HG02840 (cell line): ENCODE measurements around the gene SPAG16.

Source experiments
- ATAC-seq: cut with Tn5 transposase; IDR thresholded peaks from one replicate; pipeline ENCODE4 v1.9.1; 2021; ENCODE audit warnings: mild to moderate bottlenecking, moderate library complexity, moderate number of reproducible peaks; ENCODE audit not compliant: unreplicated experiment, low FRiP score

The SPAG16 gene

DNA sequence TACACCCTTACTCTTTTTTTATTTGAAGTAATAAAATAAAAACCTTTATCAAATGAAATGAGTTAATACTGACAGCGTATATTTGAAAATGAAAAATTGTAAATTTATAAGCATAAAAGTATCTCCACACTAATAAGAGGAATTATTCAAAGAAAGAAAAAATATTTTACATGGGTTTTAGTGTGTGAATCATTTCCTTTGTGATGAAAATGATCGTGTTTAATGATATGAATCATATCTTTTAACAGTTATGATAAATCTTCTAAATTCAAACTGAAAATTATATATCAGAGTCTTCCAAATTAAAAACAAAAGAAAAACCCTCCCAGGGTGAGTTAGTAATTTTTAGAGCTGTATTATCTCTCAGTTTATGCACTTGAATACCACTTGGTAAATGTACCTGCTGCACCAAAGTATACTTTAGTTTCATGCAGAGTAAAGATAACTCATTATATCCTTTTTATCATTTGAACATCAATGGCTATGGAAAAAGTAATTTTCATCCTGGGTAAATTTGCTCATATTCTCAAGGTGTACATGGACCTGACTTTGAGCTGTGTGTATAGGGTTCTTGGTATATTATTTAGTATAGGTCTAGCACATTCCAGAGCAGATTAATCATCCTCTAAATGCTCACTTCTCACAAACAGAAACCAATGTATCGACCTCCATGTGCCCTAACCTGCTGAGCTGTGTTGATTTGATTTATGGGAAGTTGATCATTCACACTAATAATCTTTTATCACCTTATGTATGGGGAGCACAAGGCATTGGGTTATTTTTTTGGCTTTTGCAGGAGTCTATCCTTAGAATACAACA is 1027.9 kb downstream of the SPAG16 start:
- no peak for ATAC-seq

DNA sequence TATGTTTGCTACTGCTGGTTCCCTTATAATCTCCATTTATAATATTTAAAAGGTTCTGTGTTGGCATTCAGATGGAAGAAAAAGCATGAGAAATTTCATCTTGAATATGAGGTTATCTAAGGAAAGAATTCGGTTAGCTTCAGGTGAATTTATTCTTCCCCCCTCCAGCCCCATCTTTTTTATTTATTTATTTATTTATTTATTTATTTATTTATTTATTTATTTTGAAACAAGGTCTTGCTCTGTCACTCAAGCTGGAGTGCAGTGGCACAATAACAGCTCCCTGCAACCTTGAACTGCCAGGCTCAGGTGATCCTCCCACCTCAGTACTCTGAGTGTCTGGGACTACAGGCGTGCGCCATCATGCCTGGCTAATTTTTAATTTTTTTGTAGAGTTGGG is 1031.1 kb downstream of the SPAG16 start:
- no peak for ATAC-seq

DNA sequence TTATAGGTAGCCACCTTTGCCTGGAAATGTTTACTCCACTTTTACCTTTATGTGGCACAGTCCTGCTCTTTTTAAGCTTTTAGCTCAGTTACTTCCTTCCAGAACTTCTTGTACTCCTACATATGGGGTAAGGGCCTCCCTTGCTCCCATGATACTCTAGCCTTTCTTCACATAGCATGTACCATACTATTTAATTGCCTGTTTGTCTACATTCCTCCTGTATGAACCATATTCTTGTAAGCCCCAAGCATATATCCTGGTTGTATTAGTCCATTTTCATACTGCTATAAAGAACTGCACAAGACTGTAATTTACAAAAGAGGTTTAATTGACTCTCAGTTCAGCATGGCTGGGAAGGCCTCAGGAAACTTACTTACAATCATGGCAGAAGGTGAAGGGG is 1035.9 kb downstream of the SPAG16 start:
- no peak for ATAC-seq

DNA sequence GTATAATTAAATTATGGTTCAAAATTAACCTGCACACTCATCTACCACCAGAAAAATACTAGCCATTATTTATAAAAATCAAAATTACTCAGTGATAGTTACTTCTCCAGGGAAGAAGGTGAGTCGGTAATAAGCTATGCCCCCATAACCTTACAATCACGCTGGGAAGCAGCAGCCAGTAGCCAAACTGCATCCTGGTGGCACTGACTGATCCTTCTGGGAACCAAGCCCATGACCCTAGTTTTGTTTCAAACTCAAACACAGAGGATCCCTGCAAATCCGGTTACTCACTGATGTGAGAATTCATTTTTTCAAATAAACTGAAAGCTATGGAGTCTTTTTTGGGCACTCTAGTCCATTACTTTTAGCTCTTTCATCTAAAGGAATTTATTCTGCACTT is 1038.4 kb downstream of the SPAG16 start:
- no peak for ATAC-seq

DNA sequence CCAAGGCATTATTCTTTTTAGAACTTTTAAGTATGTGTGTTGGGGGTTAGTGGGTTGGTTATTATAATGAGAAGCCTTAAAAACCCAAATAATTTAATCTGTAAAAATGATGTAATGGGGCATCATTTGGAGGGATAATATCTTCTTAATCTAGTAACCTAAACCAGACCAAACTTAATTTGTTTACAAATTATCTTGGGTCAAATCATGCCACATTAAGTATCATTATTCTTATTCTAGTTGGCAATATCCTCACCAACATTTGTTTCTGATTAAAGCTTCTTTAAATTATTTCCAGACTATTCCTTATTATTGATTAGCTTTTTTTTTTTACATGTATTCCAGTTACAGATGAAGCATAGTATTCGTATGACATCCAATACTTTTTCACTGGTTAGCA is 1041.1 kb downstream of the SPAG16 start:
- ATAC-seq, result no peak

DNA sequence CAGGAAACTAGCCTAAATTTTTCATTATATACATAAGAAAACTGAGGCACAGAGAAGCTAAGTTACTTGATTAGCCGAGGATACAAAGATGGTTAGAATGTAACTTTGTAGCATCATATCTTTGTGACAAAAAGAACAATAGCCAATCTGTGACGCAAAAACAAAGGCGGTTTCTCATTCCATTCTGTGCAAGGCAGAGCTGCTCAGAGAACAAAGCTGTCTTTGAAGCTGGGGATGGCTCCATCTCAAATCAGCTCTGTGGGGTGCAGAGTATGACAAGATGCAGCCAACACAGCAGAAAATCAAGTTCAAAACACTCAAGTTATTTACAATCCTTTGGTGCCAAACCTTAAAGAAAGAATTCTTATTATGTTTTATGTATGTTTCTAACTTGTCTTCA is 1044.7 kb downstream of the SPAG16 start:
- ATAC-seq, result no peak

DNA sequence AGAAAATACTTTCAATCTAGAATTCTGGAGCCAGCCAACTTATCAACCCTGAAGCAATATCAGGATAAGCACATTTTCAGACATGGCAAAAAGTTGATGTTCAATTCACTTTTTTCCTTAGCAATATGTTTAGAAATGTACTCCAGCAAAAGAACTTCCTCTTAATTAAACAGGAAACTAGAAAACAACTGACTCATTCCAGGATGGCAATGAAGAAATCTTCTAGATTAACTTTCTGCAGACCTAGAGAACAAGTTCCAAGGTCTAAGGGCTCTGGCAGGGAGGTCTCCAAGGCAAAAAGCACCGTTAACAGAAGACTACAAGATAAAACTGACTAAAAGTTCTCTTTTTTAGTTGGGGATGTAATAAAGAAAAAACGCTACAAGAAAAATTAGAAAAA is 1057.4 kb downstream of the SPAG16 start:
- ATAC-seq, result no peak

DNA sequence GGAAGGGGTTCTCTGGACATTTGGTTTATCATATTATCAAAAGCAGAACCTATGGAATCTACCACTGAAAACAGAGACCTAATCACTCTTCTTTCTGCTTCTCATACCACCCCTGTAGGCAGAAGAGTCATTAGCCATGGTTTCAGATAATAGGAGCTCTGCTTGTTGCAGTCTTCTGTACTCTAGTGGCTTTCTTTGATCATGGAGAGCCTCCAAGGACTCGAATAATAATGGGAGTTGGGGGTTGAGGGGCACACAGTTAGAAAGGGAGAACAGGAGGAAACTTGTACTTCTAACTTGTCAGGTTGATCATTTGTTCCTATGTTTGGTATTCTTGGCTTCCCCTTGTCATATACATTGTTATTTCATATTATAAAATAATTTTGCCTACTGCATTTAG is 1074.2 kb downstream of the SPAG16 start:
- ATAC-seq, result no peak

DNA sequence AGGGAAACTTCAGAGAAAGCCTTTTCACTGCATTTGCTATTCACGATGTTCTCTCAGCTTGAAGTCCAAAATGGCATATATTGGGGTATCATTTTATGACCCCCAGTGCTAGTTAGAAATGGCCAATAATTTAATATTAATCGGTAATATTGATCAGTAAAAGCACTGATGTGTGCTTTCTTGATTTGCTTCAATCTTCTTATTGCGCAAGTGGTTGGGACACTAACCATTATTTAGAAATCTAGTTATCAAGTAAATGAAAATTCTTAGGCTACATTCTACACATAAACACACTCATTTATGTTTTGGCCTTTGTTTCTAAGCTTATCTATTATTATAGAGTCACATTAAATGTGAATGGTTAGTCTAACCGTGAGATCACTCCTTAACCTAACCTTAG is 1076.9 kb downstream of the SPAG16 start:
- ATAC-seq, result no peak

DNA sequence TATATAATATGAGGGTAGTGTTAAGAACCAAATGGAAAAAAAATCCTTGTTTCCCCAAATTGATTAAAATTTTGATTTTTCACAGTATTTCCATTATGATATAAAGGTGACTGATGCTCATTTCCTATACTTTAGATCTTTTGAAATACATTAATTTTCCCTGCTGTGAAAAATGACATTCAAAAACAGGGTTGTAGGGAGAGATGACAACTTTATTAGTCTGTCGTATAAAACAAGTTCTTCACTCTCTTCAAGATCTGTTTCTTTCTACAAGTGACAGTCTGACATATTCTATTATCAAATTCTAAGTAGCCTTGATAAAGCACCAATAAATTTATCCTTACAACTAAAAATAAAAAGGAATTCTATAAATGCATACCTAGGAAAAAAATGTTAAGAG is 1081.3 kb downstream of the SPAG16 start:
- ATAC-seq, result no peak

DNA sequence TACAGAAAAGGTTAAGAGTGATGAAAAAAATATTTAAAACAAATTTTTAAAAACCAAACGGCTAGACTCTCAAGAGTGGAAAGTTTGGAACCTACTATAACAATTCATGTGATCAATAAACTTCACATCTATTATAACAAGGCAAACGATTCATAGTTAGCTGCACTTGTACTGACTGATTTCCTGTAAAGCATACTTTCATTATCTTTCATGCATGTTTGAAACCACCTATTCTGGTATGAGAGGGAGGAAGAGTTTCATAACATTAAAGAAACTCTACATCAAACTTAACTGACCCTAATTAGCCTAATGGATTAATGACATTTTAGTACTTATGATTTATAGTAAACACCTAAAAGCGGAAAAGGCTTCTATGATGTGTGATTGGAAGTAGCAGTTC is 1082.9 kb downstream of the SPAG16 start:
- no peak for ATAC-seq

DNA sequence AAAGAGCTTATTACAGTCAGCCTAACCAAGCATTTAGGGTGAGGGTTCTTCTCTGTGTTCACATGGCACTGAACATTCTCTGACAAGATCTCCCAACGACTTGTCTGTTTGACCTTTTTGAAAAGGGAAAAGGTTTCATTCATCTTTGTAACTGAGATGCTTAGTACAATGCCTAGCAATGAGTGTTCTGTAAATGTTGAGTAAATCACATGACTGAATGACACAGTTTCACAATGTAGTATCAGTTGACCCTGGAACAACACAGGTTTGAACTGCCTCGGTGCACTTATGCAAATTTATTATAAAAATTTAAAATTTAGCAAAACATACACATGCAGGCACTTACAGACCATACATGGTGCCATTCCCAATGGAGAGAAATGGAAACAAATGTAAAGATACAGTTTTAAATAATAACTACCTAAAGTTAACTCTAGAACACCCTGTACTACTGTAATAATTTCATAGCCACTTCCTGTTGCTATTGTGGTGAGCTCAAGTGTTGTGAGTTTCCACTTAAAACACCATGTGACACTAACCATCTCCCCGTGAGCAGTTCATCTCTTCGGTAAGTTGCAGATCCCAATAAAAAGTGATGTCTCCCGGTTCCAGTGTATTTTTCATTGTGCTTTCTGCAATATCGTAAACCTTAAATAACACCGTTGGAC is 1092.5 kb downstream of the SPAG16 start:
- no peak for ATAC-seq

DNA sequence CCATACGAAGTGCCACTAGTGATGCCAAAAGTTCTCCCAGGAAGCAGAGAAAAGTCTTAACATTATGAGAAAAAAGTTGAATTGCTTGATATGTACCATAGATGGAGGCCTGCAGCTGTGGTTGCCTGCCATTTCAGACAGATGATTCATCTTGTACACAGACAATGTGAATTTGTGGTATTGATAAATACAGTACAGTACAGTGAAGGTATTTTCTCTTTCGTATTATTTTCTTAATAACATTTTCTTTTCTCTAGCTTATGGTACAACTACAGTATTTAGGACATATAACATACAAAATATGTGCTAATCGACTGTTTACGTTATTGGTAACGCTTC is 1093.0 kb downstream of the SPAG16 start:
- ATAC-seq, result no peak

DNA sequence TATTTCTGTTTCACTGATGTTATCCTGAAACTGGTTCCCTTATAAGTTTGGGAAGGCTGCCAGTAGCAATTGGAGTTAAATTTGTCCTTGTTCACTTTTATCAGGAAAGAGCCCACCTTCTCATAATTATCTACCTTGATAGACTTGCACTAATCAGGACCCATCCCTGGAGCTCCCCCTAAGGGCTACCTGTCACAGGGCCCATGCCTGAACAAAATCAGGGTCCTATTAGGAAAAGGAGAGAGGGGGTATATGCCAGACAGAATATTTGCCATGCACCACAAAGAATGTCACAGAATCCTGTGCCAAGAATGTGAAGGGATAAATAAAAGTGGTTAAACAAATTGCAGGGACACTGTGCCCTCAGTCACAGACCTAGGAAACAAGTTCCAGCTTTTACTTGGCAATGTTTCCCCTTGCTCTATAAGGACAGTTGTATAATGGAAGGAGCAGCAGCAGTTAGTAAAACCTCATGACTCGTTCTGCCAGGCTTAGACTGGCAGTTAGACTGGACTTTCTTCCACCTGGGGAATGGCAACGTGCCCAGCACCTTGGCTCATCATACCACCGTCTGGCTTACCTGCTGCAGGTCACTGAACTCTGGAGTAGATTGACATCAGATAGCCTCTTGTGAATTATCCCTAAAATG is 1094.3 kb downstream of the SPAG16 start:
- no peak for ATAC-seq

DNA sequence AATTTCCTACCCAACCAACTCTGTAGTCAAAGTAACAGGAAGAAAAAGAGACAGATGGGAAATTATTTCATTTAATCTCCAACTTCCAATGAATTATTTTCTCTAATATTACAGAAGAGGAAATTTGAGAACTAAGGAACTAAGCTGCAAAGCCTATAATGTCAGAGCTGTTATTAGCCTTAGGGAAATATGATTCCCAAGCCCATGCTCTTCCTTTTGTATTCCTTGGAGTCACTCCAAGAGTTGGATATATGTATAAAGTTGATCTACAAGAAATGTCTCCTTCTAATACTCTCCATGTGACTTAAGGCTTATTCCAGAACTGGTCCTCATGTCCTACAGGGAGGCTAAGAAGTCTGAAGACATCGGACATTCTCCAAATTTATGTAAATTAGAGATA is 1095.0 kb downstream of the SPAG16 start:
- ATAC-seq, result no peak

DNA sequence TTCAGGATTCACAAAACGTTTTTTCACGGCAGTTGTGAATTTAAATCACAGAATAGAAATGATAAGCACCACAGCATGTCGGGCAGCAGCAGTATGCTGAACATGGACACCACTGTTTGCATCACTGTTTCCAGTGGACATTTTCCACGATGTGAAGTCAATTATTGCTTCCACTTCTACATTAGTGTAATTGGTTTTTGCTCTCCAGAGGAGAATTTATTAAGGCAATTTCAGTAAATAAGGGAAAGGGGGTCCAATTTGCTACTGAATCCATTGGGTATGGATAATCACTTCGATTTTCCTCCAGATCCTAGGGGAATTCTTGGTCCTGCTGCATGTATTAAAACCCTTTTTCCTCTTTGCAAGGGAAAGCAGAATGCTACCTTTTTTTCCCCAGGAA is 1096.4 kb downstream of the SPAG16 start:
- no peak for ATAC-seq

DNA sequence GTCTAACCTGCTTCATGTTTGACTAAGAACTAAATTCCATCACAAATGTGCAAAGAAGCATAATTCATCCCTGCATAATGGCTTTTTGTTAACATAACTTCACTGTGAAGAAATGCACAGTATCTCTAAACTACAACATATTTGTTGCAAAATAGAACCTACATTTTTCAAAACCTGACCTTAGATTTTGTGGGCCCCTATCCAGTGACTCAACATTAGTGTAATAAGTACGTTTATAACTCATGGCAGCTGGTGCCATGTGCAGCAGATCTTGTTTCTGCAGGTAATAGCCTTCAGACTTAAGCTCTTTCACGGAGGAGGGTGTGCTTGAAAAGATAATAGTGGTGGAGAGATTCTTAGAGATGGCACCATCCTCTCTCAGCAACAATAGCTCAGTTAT is 1098.0 kb downstream of the SPAG16 start:
- no peak for ATAC-seq

DNA sequence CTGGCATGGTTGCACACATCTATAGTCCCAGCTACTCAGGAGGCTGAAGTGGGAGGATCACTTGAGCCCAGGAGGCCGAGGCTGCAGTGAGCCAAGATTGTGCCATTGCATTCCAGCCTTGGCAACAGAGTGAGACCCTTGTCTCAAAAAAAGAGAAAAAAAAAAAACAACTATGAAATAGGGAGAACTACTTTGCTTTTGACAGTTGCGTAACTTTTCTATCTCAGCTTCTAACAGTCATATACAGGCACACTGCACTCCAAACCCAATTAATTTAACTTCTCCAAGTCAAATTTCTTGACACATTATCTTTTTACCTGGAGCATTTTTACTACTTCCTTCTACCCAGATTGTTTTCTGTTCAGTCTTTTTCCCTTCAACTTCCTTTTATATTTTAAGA is 1102.5 kb downstream of the SPAG16 start:
- no peak for ATAC-seq

DNA sequence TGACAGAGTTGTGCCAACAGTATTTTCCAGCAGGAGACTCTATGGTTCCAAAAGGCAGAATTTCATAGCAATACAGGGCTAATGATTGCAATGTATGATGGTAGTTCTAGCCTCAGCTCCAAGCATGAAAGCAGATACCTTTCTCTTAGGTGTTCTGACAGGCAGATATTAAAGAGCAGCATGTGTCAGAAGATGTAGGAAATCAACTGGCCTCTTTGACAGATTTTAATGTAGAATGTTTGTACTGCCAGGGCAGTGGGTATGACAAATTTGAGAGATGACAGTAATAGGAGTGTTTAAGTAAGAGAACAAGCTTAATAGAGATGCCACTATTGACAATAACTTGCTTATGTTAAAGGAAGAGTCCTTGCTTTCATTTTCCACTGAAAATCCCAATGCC is 1105.1 kb downstream of the SPAG16 start:
- no peak for ATAC-seq

DNA sequence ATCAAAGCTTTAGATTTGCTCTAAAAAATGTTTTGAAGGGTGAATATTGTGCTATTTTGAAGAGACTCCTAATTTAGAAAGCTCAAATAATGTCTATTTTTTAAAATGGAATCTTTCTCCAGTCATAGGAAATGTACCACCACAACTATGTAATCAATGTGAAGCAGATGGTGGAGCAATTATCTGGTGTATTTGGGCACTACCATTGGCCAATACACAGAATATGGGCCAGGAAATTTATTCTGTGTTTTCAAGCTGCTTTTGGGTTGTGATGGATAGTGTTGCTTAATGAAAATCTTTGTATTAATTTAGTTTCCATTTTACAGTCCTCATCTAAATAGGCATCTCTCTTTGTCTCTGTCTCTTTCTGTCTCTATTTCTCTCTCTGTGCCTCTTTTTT is 1109.5 kb downstream of the SPAG16 start:
- ATAC-seq, result no peak

DNA sequence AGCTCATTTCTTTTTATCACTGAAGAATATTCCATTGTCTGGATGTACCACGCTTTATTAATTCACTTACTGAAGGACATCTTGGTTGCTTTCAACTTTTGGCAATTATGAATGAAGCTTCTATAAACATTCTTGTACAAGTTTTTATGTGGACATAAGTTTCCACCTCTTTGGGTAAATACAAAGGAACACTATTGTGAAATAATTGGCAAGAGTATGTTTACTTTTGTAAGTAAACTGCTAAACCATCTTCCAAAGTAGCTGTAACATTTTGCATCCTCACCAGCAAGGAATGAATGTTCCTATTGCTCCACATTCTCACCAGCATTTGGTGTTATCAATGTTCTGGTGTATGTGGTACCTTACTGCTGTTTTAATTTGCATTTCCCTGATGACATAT is 1110.8 kb downstream of the SPAG16 start:
- ATAC-seq, result no peak

DNA sequence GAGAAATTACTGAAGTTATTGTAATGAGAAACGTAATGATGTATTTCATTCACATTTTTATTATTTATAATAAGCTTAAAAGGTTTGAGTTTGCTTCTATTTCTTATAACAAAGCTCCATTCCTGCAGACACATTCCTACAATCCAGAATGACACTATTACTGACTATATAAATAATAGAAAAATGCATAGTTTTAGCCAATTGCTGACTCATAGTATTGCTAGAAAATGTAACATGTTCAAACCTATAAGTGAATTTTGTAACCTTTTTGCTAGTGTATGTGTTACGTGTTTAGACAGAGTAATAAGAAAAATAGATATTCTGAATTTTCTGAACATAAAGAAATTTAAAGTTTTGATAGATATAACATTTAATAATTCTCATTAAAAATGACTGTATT is 1117.3 kb downstream of the SPAG16 start:
- no peak for ATAC-seq
